Measurements from ENCODE around the gene MITF. TPM values are rescaled to one million over a fixed set of nuclear protein-coding genes. Genes with fewer than 3 reads are reported as not detected.

MITF gene
- total and polyA plus RNA-seq, 7 donors: 11.8 to 98.1 (median 49.9) TPM

- peaks cover 24% of the 10 kb centered on the region for H3K4me1 ChIP-seq
- H3K4me3 ChIP-seq: no peak overlapping the region
- H3K9me3 ChIP-seq: peaks cover 5% of the 10 kb centered on the region
- DNase-seq (no peak), ATAC-seq (no peak)
- TF ChIP-seq CTCF (IDR thresholded peaks at IDR 0.05): no peak
- intact Hi-C loops (cut with DNase I): loop anchor here in 1 of 2 donors (5.0 kb wide), 1 partner anchor 96 kb away; no protein-coding TSS in a partner anchor
- no peaks in the 10 kb centered on the region for H3K36me3 ChIP-seq (ENCODE audit: insufficient read depth in 1 of 2, low read depth in 1 of 2)
- H3K27ac ChIP-seq: no peak overlapping the region
- H3K27me3 ChIP-seq (ENCODE audit: insufficient read depth in 3 of 3, low read length in 2 of 3): no peaks in the 10 kb centered on the region
- WGBS, 3 donors: 62 to 78% (median 65%) methylated on average over 4 of the region's 4 CpGs
Observed at GRCh38 chr3:69695933-69696332, 43.3 kb upstream of the MITF start.

GRCh38 chr3:69696367-69696766 is 42.9 kb upstream of the MITF start:
- TF ChIP-seq CTCF (IDR thresholded peaks at IDR 0.05): no peak
- 17 to 38% (median 36%) methylated on average over 1 of the region's 1 CpG for WGBS, 3 donors

GRCh38 chr3:69697381-69697780 is 41.9 kb upstream of the MITF start:
- intact Hi-C loops (cut with DNase I): loop anchor here in 1 of 2 donors (5.0 kb wide), 1 partner anchor 95 kb away; no protein-coding TSS in a partner anchor
- H3K9me3 ChIP-seq: peaks cover 10% of the 10 kb centered on the region
- TF ChIP-seq CTCF (IDR thresholded peaks at IDR 0.05): no peak
- DNase-seq (no peak), ATAC-seq (no peak)
- no peaks in the 10 kb centered on the region for H3K27me3 ChIP-seq (ENCODE audit: insufficient read depth in 3 of 3, low read length in 2 of 3)
- no peaks in the 10 kb centered on the region for H3K36me3 ChIP-seq (ENCODE audit: insufficient read depth in 1 of 2, low read depth in 1 of 2)
- 72 to 76% (median 72%) methylated on average over 5 of the region's 5 CpGs for WGBS, 3 donors
- no peak overlapping the region for H3K4me3 ChIP-seq
- H3K4me1 ChIP-seq: peaks cover 16% of the 10 kb centered on the region
- H3K27ac ChIP-seq: no peak overlapping the region

More at GRCh38 chr3:69696367-69696766, 42.9 kb upstream of the MITF start:
- H3K4me3 ChIP-seq: no peak overlapping the region
- no peaks in the 10 kb centered on the region for H3K27me3 ChIP-seq (ENCODE audit: insufficient read depth in 3 of 3, low read length in 2 of 3)
- DNase-seq (no peak), ATAC-seq (no peak)
- no peaks in the 10 kb centered on the region for H3K36me3 ChIP-seq (ENCODE audit: insufficient read depth in 1 of 2, low read depth in 1 of 2)
- H3K27ac ChIP-seq: no peak overlapping the region
- H3K9me3 ChIP-seq: peaks cover 9% of the 10 kb centered on the region
- intact Hi-C loops (cut with DNase I): loop anchor here in 1 of 2 donors (5.0 kb wide), 1 partner anchor 96 kb away; no protein-coding TSS in a partner anchor
- peaks cover 20% of the 10 kb centered on the region for H3K4me1 ChIP-seq

GRCh38 chr3:69698728-69699127 is 40.5 kb upstream of the MITF start:
- H3K4me3 ChIP-seq: no peak overlapping the region
- no peak for TF ChIP-seq CTCF (IDR thresholded peaks at IDR 0.05)
- intact Hi-C loops (cut with DNase I): loop anchor here in 1 of 2 donors (5.0 kb wide), 1 partner anchor 94 kb away; no protein-coding TSS in a partner anchor
- H3K27ac ChIP-seq: no peak overlapping the region
- peaks cover 10% of the 10 kb centered on the region for H3K9me3 ChIP-seq
- peaks cover 16% of the 10 kb centered on the region for H3K4me1 ChIP-seq
- DNase-seq (no peak), ATAC-seq (no peak)
- H3K27me3 ChIP-seq (ENCODE audit: insufficient read depth in 3 of 3, low read length in 2 of 3): no peaks in the 10 kb centered on the region
- H3K36me3 ChIP-seq (ENCODE audit: insufficient read depth in 1 of 2, low read depth in 1 of 2): no peaks in the 10 kb centered on the region
- 59 to 88% (median 88%) methylated on average over 2 of the region's 2 CpGs for WGBS, 3 donors

GRCh38 chr3:69699183-69699582 is 40.1 kb upstream of the MITF start:
- no peak overlapping the region for H3K27ac ChIP-seq
- 96 to 100% (median 100%) methylated on average over 1 of the region's 1 CpG for WGBS, 3 donors
- DNase-seq: no peak
- H3K4me3 ChIP-seq: no peak overlapping the region
- ATAC-seq: no peak
- peaks cover 16% of the 10 kb centered on the region for H3K4me1 ChIP-seq
- H3K36me3 ChIP-seq (ENCODE audit: insufficient read depth in 1 of 2, low read depth in 1 of 2): no peaks in the 10 kb centered on the region
- H3K9me3 ChIP-seq: peaks cover 10% of the 10 kb centered on the region
- no peaks in the 10 kb centered on the region for H3K27me3 ChIP-seq (ENCODE audit: insufficient read depth in 3 of 3, low read length in 2 of 3)
- no peak for TF ChIP-seq CTCF (IDR thresholded peaks at IDR 0.05)
- intact Hi-C loops (cut with DNase I): loop anchor here in 1 of 2 donors (5.0 kb wide), 1 partner anchor 93 kb away; no protein-coding TSS in a partner anchor

Measured in psoas muscle (tissue), 8 donors.